Measurements from ENCODE around the gene SPA17. TPM values are rescaled to one million over a fixed set of nuclear protein-coding genes. Genes with fewer than 3 reads are reported as not detected.

Gene SPA17
- total RNA-seq, 1 experiment from 2014 or later = 22.9 TPM

DNA sequence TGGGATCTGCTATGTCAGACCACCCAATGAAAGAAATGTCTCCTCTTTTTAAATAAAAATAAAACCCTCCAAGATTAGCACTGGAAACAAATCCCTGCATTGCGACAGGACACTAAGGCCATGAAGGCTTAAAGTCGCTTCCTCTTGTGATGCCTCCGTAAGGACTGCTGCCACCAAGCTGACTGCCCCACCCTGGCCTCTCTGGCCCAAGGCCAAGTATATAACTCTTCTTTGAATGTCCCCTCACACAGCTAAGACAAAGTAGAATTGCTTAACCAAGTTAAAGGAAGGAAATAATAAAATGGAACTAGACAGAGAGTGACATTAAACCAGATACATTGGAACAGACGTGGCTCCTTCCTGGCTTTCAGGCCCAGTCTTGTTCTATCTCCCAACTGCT is 58.5 kb downstream of the SPA17 start:
- Histone ChIP-seq H3K4me3 (ENCODE audit: low read depth, low read length, poor library complexity, severe bottlenecking) (no peak overlapping the region), H3K4me1 (ENCODE audit: insufficient read depth, low read length, poor library complexity, severe bottlenecking) (peaks cover 24% of the 10 kb centered on the region), H3K9me3 (ENCODE audit: low read depth, low read length, poor library complexity, severe bottlenecking) (no peaks in the 10 kb centered on the region), H3K27ac (ENCODE audit: low read depth, low read length, poor library complexity, severe bottlenecking) (peak overlapping the region; percentile 3), H3K36me3 (ENCODE audit: insufficient read depth, low read length, poor library complexity, severe bottlenecking) (no peaks in the 10 kb centered on the region), H3K27me3 (replicated peaks; ENCODE audit: insufficient read depth, low read depth, low read length, poor library complexity) (no peaks in the 10 kb centered on the region)
- ChIA-PET CTCF (no interaction called here), POLR2A (ENCODE audit: low non-redundant PET) (no interaction called here)
- no peak for TF ChIP-seq EZH2 (IDR thresholded peaks at IDR 0.05; ENCODE audit: borderline replicate concordance, low read depth, low read length, poor library complexity, severe bottlenecking)
- TF ChIP-seq, protein P1, sequence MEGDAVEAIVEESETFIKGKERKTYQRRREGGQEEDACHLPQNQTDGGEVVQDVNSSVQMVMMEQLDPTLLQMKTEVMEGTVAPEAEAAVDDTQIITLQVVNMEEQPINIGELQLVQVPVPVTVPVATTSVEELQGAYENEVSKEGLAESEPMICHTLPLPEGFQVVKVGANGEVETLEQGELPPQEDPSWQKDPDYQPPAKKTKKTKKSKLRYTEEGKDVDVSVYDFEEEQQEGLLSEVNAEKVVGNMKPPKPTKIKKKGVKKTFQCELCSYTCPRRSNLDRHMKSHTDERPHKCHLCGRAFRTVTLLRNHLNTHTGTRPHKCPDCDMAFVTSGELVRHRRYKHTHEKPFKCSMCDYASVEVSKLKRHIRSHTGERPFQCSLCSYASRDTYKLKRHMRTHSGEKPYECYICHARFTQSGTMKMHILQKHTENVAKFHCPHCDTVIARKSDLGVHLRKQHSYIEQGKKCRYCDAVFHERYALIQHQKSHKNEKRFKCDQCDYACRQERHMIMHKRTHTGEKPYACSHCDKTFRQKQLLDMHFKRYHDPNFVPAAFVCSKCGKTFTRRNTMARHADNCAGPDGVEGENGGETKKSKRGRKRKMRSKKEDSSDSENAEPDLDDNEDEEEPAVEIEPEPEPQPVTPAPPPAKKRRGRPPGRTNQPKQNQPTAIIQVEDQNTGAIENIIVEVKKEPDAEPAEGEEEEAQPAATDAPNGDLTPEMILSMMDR (conservative IDR thresholded peaks at IDR 0.05; ENCODE audit: low read depth, low read length) = no peak
- DNase-seq (ENCODE audit: low spot score) = no peak
- intact Hi-C loops (cut with micrococcal nuclease; ENCODE audit: unreplicated experiment) = no loop called here
- BruUV-seq (replicated peaks) = no TSS peak

DNA sequence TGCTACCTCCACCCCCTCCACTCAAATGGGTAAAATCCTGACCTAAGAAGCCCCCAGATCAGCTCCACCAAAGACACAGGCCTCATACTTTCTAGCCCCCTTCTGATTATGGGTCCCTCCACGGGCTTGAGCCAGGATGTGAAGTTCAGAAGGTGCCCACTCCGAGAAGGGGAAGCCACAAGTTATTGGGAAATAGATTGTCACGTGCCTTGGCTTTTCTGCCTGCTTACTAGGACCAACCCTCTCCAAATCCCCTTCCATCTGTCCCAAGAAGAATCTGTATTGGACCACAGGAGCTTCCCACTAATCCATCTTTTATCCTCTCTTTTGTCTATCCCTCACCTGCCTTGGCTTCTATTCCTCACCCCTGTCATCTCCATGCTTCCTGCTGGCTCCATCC is 63.0 kb downstream of the SPA17 start:
- Histone ChIP-seq H3K27me3 (replicated peaks; ENCODE audit: insufficient read depth, low read depth, low read length, poor library complexity) (no peaks in the 10 kb centered on the region), H3K4me1 (ENCODE audit: insufficient read depth, low read length, poor library complexity, severe bottlenecking) (peaks cover 25% of the 10 kb centered on the region), H3K4me3 (ENCODE audit: low read depth, low read length, poor library complexity, severe bottlenecking) (no peak overlapping the region), H3K36me3 (ENCODE audit: insufficient read depth, low read length, poor library complexity, severe bottlenecking) (no peaks in the 10 kb centered on the region), H3K27ac (ENCODE audit: low read depth, low read length, poor library complexity, severe bottlenecking) (no peak overlapping the region), H3K9me3 (ENCODE audit: low read depth, low read length, poor library complexity, severe bottlenecking) (no peaks in the 10 kb centered on the region)
- POLR2A ChIA-PET (ENCODE audit: low non-redundant PET) = no interaction called here
- CTCF ChIA-PET = no interaction called here
- BruUV-seq (replicated peaks) = no TSS peak
- intact Hi-C loops (cut with micrococcal nuclease; ENCODE audit: unreplicated experiment) = no loop called here
- no peak for DNase-seq (ENCODE audit: low spot score)
- TF ChIP-seq, protein P1 (conservative IDR thresholded peaks at IDR 0.05; ENCODE audit: low read depth, low read length) = no peak
- no peak for TF ChIP-seq EZH2 (IDR thresholded peaks at IDR 0.05; ENCODE audit: borderline replicate concordance, low read depth, low read length, poor library complexity, severe bottlenecking)

DNA sequence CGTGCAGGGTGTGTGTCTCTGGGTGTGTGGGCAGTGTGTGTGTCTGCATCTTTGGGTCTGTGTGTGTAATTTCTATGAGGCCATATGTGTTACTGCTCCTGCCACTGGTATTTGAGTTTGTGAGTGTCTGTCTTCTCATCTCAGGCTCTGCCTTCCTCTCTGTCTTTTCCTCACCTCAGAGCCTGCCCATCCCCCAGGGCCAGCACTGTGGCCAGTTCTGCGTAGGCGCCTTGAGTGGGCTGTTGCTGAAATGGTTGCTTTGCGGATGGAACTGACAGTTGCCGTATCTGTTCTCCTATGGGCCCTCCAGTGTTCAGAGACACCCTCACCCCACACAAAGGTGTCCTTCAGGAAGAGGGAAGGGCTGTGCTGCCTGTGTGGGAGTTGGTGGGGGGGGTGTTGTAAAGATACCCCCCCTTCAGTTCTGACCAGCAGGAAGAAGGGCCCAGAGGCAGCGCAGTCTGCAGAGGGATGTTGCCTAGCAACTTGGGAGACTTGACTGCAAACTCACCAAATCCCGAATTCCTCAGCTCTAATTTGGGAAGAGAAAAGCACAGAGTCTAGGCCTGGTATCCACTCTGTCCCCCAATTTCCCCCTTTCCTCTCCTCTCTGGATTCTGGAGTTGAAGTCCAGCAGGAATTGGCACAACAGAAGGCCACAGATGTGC is 64.1 kb downstream of the SPA17 start:
- Histone ChIP-seq H3K4me1 (ENCODE audit: insufficient read depth, low read length, poor library complexity, severe bottlenecking) (peaks cover 22% of the 10 kb centered on the region), H3K9me3 (ENCODE audit: low read depth, low read length, poor library complexity, severe bottlenecking) (no peaks in the 10 kb centered on the region), H3K4me3 (ENCODE audit: low read depth, low read length, poor library complexity, severe bottlenecking) (no peak overlapping the region), H3K36me3 (ENCODE audit: insufficient read depth, low read length, poor library complexity, severe bottlenecking) (no peaks in the 10 kb centered on the region), H3K27me3 (replicated peaks; ENCODE audit: insufficient read depth, low read depth, low read length, poor library complexity) (no peaks in the 10 kb centered on the region), H3K27ac (ENCODE audit: low read depth, low read length, poor library complexity, severe bottlenecking) (no peak overlapping the region)
- BruUV-seq (replicated peaks) = no TSS peak
- POLR2A ChIA-PET (ENCODE audit: low non-redundant PET) = no interaction called here
- no peak for DNase-seq (ENCODE audit: low spot score)
- no peak for TF ChIP-seq EZH2 (IDR thresholded peaks at IDR 0.05; ENCODE audit: borderline replicate concordance, low read depth, low read length, poor library complexity, severe bottlenecking)
- TF ChIP-seq, protein P1 (conservative IDR thresholded peaks at IDR 0.05; ENCODE audit: low read depth, low read length) = no peak
- CTCF ChIA-PET = no interaction called here
- intact Hi-C loops (cut with micrococcal nuclease; ENCODE audit: unreplicated experiment) = no loop called here

All from A673 (cell line).